NCI-H146 treated with DMSO at 0.1 percent for 48 hours (cell line): Measurements from ENCODE around the gene PIP5KL1.
A peak's percentile ranks its signal among the peaks of the same experiment; 100 is the strongest.
"Not testable (repeated sequence)": the region's sequence is repeated elsewhere in the genome, so short reads cannot be mapped to it uniquely, and the experiment has no call there.

Experiments used
- DNase-seq: peaks from one replicate; lab custom pipeline; 2025; ENCODE audit not compliant: unreplicated experiment; lab: John Stamatoyannopoulos, UW

The PIP5KL1 gene

GRCh38 chr9:127896395-127897192 lies 34.0 kb downstream of the PIP5KL1 start:
- DNase-seq: no peak

- no peak for DNase-seq
Observed at GRCh38 chr9:127895811-127896210, 34.8 kb downstream of the PIP5KL1 start.

GRCh38 chr9:127893392-127893791 lies 37.2 kb downstream of the PIP5KL1 start:
- no peak for DNase-seq

DNA sequence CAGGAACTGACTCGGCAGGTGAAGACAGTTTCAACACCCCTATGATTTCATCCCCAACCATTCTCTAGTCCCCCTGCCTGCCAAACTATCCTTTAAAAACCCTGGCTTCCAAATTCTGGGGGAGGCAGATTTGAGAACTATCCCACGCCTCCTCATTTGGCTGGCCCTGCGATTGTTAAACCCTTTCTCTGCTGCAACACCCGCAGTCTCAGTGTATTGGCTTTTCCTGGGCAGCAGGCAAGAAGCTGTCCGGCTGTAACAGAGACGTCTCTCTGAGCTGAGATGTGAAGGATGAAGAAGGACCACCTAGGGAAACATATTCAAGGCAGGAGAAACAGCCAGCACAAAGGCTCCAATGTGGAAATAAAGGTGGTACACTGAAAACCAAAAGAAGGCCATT lies 37.7 kb downstream of the PIP5KL1 start:
- no peak for DNase-seq

GRCh38 chr9:127890053-127890452 lies 40.5 kb downstream of the PIP5KL1 start:
- DNase-seq: no peak

GRCh38 chr9:127887792-127888191 lies 42.8 kb downstream of the PIP5KL1 start:
- no peak for DNase-seq

DNA sequence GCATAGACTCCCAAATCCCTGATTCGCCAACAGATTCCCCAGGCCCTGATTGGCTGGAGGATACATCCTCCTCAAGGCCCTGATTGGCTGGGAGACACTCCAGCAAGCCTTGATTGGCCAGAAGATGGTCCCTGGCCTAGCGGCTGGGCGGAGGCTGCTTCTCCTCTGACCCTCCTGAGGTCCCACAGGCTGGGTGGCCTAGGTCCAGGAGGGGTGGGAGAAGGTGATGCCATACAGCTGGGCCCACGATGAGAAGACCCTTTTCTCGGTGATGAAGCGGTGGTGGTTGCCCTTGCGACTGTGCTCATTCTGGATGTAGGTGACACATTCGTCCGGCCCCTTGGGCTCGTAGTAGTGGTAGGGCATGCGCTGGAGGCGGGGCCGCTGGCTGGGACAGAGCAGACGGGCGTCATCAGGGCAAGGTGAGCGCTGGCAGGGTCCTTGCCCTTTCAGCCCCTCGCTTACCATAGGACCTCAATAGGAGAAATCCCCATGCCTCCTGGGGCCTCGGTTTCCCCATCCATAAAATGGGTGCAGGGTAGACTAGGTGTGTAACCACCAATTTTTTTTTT lies 44.1 kb downstream of the PIP5KL1 start:
- no peak for DNase-seq

- no peak for DNase-seq
Observed at GRCh38 chr9:127885508-127886281, 44.9 kb downstream of the PIP5KL1 start.

- no peak for DNase-seq
Observed at GRCh38 chr9:127884976-127885490, 45.5 kb downstream of the PIP5KL1 start.

DNA sequence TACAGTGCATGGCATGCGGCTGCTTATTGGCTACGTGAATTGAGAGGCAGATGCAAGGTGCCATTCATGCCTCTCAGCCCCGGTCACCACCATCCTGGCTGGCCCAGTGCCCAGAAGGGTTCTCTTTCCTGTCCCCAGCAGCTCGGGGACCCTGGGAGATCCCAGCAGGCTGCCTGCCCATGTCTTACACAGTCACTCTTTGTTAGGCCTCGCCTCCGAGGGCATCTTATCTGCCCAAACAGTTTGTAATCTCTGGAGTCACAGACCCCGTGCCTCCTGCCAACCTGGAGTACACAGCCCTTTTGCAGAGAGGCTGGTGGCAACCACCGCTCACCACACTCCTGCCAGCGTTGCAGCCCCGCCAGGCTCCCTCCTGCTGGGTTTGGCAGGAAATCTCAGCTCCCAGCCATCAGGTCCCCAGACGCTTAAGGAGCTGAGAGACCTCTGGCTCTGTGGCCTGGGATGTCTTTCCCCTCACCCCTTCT lies 46.1 kb downstream of the PIP5KL1 start:
- DNase-seq: no peak

DNA sequence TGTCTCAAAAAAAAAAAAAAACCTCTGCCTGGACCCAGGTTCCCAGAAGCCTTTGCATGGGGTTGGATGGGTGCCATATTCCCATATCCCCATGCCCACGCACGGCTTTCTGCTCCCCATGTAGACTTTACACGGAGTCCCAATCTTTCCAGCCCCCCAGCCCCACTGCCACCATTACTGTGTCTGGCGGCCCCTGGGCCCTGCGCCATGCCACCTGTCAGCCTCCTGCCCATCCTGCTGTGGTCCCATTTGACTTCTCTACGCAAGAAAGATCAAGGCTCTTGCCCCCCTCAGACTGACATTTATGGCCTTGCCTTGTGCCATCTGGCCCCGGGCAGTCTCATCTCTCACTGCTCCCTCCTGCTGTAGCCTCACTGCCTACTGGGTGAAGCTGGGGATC lies 46.6 kb downstream of the PIP5KL1 start:
- DNase-seq: no peak

DNA sequence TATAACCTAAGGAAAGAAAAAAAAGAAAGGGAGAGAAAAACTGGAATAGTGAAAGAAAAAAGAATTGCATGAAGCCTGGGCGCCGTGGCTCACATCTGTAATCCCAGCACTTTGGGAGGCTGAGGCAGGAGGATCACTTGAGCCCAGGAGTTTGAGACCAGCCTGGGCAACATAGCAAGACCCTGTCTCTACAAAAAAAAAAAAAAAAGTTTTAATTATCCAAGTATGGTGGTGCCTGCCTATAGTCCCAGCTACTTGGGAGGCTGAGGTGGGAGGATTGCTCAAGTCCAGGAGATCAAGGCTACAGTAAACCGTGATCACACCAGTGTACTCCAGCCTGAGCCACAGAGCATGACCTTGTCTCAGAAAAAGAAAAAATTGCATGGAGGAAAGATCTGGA lies 48.9 kb downstream of the PIP5KL1 start:
- not testable (repeated sequence) for DNase-seq

DNA sequence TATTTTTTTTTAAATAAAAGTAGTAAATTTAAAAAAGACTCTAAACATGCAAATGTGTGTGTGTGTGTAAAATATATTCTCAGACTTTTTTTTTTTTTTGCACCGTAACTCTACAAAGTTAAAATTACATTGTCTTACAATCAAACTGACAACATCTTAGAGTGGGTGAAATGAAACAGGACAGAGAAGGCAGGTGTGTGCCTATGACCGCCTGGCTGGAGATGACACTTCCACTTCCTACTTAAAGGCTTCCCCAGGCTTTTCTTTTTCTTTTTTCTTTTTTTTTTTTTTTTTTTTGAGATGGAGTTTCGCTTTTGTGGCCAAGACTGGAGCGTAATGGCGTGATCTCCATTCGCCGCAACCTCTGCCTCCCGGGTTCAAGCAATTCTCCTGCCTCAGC lies 50.4 kb downstream of the PIP5KL1 start:
- DNase-seq: no peak

- no peak for DNase-seq
Observed at GRCh38 chr9:127878652-127879390, 51.8 kb downstream of the PIP5KL1 start.

GRCh38 chr9:127878001-127878651 lies 52.5 kb downstream of the PIP5KL1 start:
- no peak for DNase-seq

- peak; percentile 18 for DNase-seq
Observed at GRCh38 chr9:127877566-127877998, 53.0 kb downstream of the PIP5KL1 start, which contains the start of gene AK1. Gene AK1 (minus strand): TSS chr9:127877675. CDS start chr9:127874617, 3,058 bp downstream.

- no peak for DNase-seq
Observed at GRCh38 chr9:127876764-127877562, 53.6 kb downstream of the PIP5KL1 start.

- no peak for DNase-seq
Observed at GRCh38 chr9:127876026-127876763, 54.4 kb downstream of the PIP5KL1 start.
